ENCODE data around the gene ROBO4.

GRCh38 chr11:124875943-124876817, 21.5 kb downstream of the ROBO4 start:
- peak; percentile 97 for TF ChIP-seq CTCF (conservative IDR thresholded peaks at IDR 0.05)
- TF ChIP-seq ZFX (IDR thresholded peaks at IDR 0.05), result no peak

Measured in C4-2B (cell line).